GM15510 (cell line): ENCODE measurements around the gene SEPSECS.

Source experiments
- POLR2A ChIP-seq: IDR thresholded peaks from 3 replicates; pipeline ENCODE4 v1.6.1; 2011; ENCODE audit warnings: borderline replicate concordance; ENCODE audit not compliant: insufficient read length; ENCODE audit errors: extremely low read depth

The SEPSECS gene

DNA sequence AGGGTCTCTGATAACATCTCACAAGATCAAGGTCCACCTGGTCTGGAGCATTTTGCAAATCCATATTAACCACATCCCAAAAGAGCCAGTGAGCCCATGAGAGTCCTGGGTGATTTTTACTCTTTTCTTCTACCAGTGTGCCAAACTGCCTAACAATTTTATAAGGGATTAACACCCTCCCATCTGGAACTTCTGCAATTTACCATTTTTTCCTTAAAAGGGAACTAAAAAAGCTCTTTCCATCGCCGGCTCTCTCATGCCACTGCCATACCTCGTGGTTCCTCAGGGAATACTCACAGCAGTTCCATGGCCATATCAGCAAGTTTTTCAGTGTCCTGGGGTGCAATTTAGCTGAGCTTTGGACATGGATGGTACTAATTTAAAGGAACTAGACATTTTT, 55.7 kb downstream of the SEPSECS start:
- TF ChIP-seq POLR2A, result no peak

DNA sequence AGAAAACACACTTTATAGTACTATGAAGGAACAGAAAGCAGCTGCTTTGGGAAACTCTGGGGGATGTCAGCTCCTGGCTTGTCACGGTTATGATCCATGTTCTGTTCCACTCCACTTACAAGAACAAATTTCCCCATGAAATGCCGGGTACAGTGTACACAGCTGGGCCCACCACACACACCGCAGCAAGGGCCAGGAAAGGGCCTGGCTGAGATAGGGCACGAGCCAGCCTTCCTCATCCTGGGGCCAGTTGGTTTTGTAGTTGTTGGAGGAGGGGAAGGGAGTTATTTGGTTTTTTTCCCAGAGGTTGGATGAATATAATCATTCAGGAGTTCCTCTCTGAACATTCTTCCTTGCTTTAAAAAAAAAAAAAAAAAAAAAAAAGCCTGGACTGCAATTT, 56.8 kb downstream of the SEPSECS start:
- TF ChIP-seq POLR2A, result no peak

DNA sequence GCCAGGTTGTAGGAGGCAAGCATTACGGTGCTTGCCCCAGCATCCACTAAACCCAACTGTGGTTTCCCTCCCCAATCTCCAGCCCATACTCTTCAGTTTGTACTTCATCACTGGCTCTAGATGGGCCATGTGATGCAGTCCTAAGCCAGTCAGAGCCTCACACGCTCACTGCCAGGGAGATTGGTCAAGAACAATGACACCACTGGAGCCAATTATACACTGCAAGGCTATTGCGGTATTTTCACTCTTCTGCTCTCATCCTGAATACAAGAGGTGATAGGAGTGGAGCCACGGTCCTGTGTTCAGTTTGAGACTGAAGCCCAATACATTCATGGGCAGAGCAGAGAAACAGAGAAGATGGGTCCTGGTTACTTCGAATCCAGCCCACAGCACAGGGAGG, 58.4 kb downstream of the SEPSECS start:
- TF ChIP-seq POLR2A, result no peak

DNA sequence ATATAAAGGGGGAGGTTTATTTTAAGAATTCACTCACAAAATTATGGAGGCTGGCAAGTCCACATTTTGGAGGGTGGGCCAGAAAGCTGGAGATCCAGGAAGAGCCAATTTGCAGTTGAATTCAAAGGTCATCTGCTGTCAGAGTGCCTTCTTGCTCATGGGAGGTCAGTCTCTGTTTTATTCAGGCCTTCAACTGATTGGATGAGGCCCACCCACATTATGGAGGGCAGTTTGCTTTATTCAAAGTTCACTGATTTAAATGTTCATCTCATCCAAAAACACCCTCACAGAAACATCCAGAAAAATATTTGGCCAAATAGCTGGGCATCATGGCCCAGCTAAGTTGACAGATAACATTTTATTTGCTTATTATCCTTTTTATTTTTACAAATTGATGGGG, 59.5 kb downstream of the SEPSECS start:
- TF ChIP-seq POLR2A, result no peak

DNA sequence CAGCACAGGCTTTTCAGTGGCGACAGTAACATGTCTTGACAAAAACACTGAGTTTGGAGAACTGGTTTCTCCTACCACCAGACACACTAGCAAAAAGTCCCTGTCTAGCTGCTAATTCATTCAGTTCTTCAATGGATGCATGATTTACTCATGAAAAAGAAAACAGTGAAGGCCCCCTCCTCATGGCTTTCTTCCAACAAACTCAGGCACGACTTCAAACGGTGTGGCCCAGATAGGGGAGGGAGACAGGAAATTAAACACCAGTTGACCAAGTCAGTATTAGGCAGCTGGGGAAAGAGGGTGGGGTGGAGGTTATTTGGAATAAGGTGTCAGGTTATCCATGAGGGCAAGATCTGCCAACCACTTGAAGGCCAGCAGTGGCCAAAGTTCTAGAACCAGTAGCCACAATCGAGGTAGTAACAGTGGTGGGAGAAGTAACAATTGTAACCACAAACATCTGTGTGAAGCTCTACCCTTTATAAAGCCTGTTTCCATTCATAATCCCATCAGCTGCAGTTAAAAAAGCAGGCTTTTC, 60.2 kb downstream of the SEPSECS start:
- no peak for TF ChIP-seq POLR2A

DNA sequence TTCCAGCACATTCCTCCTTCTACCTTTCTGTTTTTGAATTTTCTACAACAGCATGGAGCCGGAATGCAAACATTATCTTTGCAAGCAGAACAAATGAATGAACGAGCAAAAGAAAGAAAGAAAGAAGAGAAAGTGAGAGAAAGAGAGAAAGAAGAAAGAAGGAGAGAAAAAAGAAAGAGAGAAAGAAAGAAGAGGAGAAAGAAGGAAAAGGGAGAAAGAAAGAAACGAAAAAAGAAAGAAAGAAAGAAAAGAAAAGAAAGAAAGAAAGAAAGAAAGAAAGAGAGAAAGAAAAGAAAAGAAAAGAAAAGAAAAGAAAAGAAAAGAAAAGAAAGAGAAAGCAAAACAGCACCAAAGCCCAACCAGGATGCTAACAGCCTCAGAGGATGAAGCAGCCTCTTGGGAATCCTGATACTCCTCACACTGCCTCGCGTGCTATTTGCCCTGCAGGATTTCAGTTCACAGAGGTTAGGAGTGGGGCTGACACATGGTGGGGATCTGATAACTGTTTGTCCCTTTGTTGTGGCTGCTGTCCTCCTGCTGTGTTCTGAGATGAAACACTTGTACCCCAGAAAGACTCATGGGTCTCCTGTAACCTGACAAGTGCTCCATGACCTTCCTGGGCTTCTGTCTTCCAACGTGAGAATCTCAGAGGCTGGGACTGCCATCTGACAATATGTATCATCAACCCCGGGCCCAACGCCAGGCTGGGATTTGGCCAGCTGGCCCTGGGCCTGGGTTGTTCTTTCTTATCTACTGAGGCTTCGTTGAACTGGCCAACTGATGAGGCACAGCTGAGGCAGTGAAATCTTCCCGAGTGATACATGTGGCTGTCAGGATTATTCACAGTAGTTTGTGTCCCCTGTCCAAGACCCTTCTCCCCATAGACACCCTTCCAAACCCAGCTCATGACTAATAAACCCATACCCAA, 61.0 kb downstream of the SEPSECS start:
- no peak for TF ChIP-seq POLR2A

DNA sequence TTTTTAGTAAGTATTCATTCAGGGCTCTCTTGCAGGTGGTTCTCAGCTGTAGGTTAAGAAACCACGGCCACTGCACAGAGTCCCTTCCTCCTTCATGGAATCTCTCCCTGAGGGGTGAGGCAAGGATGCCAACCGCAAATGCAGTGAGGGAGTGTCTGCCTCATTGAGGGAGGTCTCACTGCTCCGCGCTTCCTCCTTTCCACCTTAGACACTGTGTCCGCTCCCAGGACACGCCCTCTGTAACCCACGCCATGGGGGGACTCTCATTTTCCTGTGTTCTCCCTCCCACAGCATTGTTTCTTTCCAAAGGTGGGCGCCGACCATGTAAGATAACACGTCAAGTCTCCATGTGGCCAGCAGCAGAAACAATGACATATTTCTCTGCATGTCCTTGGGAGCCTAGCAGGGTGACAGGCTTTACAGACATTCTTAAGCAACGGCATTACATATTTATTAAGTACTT, 63.2 kb downstream of the SEPSECS start:
- TF ChIP-seq POLR2A, result no peak

DNA sequence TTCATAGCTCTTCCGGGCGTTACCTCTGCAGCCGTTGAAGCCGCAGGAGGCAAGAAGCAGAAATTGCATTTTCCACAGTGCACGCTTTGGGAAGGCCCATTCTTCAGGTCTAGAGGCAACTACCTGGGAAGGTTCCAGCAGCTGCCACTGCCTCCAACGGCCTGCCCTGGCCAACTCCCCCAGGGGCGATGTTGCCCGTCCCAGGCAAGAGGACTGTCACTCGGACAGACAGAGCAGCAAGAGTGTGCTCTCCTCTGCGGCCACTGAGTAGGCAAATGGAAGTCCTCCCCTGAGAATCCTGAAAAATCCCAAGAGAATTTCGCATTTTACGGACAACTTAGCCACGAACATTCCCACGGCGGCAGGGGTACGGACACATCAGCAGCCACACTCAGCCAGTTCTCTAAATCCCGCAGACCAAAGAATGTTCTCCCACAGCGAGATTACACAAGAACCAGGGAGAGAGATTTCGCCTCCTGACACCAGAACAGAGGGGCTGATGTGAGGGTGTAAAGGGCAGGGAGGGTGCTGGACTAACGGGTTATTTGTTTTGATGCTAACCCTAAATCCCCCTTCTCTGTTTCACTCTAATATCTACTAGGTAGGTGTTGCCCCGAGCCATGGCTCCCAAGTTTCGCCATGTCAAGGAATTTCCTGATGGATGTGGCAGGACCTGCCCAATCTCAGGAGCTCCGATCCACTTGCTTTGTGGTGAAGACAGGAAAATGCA, 63.8 kb downstream of the SEPSECS start:
- TF ChIP-seq POLR2A, result no peak

DNA sequence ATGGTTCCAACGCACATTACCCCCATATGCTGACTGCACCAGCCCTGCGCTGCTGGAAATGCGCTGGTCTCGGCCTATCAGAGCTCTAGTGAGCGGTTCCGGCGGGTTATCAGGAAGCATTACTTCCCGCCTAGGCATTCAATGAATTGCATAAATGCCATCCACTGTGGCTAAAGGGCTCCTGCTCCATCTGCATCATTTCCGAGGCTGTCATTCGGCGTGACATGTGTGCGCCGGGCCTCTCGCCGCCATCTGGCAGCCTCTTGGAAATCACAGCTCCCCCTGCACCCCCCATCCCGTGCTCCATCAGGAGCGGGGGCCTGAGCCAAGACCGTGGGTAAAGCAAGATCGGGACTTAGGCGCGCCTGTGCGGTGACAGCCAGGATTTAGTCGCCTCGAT, 64.4 kb downstream of the SEPSECS start:
- TF ChIP-seq POLR2A, result no peak

DNA sequence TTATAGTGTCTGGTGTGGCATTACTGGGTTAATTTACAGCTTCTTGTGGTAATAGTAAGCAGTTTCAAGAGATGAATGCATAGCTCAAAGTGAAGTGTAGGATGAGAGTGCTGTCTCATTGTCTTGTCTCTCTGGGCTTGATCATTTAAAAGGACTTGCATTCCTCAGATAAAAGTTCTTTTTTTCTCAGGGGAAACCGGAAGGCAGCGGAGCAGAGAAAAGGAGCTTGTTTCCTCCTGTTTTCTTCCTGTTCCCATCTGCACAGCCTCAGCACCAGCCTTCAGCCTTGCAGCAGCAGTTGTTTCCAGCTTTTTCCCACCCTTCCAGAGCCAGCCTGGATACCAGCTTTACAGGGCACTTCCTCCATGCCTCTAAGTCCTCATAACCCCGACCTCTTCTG, 68.1 kb downstream of the SEPSECS start:
- TF ChIP-seq POLR2A, result no peak

DNA sequence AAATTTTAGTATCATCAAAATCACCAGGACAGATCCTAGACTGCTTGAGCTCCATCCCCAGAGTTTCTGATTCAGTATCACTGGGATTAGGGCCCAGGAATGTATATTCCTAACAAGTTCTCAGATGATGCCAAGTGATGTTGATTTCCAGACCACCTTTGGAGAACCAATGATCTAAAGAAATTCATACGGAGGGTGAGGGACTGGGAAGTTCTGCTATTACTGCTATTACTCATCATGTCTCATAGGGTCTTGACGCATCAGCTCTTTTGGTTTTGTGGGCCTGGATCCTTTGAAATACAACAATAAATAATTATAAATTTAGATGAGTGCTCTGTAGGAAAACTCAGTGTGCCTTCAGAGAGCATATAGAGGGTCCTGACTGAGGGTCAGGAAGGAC, 69.7 kb downstream of the SEPSECS start:
- TF ChIP-seq POLR2A, result no peak

DNA sequence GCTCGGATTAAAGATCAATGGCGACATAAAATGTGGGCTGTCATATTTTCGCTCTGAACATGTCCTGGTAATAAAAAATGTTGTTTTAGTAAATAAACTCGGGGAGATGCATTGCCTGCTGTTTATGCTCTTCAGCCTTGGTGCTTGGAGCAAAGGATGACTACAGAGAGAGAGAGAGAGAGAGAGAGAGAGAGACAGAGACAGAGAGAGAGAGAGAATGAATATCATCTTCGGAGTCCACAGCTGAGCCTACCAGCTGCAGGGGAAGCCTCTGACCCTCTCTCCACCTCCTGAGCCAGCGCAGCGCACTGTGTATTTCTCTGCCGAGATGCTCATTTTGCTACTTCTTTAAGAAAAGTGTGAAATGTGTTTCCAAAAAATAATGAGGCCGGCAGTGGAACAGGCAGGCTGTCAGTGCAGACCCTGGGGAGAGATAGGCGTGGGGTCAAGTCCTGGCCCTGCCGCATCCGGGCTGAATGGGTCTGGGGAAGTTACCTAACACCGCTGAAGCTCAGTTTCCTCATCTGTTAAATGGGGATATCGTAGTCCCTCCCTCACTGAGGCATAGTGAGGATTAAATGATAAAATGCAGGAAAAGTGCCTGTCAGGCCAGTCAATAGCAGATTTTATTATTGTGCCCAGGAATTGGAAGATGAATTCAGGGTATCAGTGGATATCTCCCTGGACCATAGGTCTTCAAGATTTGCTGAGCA, 71.0 kb downstream of the SEPSECS start:
- TF ChIP-seq POLR2A, result no peak

DNA sequence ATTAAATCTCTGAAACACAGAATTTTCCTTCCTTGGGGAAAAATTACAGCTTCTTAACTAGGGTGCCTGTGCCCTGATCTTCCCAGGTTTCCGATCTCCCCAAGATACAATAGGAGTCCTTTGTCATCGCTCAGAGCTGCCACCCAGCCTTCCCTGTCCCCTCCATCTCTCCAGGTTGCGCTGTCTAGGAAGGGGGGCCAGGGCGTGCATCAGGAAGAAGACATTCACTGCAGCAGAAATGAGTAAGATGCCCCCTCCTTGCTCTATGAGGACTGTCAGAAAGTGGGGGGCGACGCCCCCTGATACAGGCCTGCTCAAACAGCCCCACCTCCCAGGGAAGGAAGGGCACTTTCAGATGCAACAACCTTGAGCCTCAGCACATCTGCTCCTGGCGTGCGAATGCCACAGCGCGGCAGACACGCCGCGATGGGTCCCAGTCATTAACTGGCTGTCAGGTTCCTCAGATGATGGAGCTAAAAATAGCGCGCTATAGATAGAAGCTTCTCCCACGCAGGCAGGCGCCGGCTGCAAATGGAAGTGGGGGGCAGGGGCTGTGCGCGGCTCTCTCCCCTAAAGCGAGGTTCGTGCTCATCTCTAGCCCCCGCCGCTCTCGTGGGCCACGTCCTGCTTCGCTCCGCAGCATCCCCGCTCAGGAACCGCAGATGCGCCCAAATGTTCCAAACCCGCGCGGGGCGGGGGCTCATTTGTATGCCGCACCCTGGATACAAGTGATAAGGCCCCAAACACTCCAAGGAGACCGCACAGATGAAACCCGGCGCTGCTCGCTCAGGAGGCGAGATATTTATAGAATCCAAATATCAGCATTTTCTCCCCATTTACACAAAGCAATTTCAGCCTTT, 71.9 kb downstream of the SEPSECS start:
- TF ChIP-seq POLR2A, result no peak

DNA sequence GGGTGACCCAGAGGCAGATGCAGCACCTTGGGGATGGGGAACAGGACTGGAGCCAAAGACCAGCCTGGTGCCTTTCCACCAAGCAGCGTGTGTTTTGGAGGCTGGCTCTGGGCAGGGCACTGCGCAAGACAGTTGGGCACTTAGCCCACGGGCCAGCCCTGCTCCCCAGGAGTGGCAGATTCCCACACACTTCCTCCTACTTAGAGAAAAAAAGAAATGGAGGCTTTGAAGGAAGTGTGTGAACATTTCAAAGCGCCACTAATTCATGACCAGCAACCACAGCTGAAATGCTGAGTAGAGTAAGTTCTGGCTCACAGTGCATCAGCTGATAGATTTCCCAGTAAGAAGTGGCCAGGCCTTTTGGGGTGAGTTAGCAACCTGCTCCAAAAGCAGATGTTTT, 74.6 kb downstream of the SEPSECS start:
- no peak for TF ChIP-seq POLR2A
